ENCODE data around the gene ZKSCAN2. TPM values are rescaled to one million over a fixed set of nuclear protein-coding genes. Genes with fewer than 3 reads are reported as not detected.

ZKSCAN2 gene
- total and polyA plus RNA-seq, 2 of the 8 experiments (the other 6 are each of a cell fraction or from before 2014, with no cell fraction given), result 2.2 to 11.6 TPM

DNA sequence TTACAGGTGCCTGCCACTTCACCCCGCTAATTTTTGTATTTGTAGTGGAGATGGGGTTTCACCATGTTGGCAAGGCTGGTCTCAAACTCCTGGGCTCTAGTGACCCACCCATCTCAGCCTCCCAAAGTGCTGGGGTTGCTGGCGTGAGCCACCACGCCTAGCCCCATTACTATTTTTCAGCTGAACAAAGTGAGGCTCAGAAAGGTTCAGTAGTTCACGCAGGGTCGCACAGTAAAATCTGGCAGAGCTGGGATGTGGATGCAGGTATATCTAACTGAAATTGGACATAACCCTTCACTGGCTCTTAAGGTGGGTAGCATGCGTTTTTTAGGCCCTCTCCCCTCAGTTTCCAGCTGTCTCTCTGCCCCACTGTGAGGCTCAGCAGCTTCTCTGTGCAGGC is 33.7 kb downstream of the ZKSCAN2 start:
- Histone ChIP-seq H4K8ac (ENCODE audit: extremely low read depth, insufficient read depth, low read length) (no peak overlapping the region), H3K36me3 (ENCODE audit: control insufficient read depth in 2 of 4, insufficient read depth in 4 of 4, low read length in 3 of 4) (no peaks in the 10 kb centered on the region), H3K18ac (ENCODE audit: extremely low read depth, low read length) (no peak overlapping the region), H2AFZ (ENCODE audit: low read length) (no peak overlapping the region; the same call in 1 of the 2 replicates), H3K27ac (ENCODE audit: low read depth, low read length) (no peak overlapping the region), H3K27me3 (replicated peaks in 1 of 4; ENCODE audit: control insufficient read depth in 3 of 4, extremely low read depth in 1 of 4, insufficient read depth in 3 of 4, low read length in 3 of 4) (no peaks in the 10 kb centered on the region), H3K4me1 (replicated peaks in 1 of 4; ENCODE audit: control insufficient read depth in 3 of 4, insufficient read depth in 4 of 4, low read length in 3 of 4) (peaks cover 0 to 3% (median 2%) of the 10 kb centered on the region in 4 experiments; a peak in 3 of 7 replicates), H2BK12ac (ENCODE audit: low read depth, low read length) (peak overlapping the region; percentile 50; the same call in 1 of the 2 replicates), H2BK15ac (ENCODE audit: low read length) (no peak overlapping the region), H3K79me2 (ENCODE audit: control insufficient read depth in 1 of 2, insufficient read depth in 2 of 2, low read length in 2 of 2) (no peaks in the 10 kb centered on the region), H3K79me1 (ENCODE audit: low read depth, low read length) (no peaks in the 10 kb centered on the region), H4K91ac (replicated peaks; ENCODE audit: insufficient read length, low read length) (no peak overlapping the region), H3K4me3 (ENCODE audit: extremely low read depth in 1 of 4, insufficient read depth in 2 of 4, low read depth in 3 of 4, low read length in 4 of 4) (no peak overlapping the region), H3K23ac (ENCODE audit: insufficient read length) (no peak overlapping the region), H3K14ac (ENCODE audit: insufficient read length) (no peak overlapping the region), H2BK120ac (replicated peaks; ENCODE audit: low read depth, low read length) (no peak overlapping the region), H3K9me3 (ENCODE audit: insufficient read depth in 2 of 2, low read depth in 1 of 2, low read length in 1 of 2) (no peaks in the 10 kb centered on the region), H2BK20ac (ENCODE audit: low read length) (no peak overlapping the region), H3K4me2 (ENCODE audit: insufficient read depth in 1 of 2, low read depth in 2 of 2, low read length in 2 of 2) (no peak overlapping the region), H3K9ac (replicated peaks in 1 of 4; ENCODE audit: extremely low read depth in 1 of 4, low read depth in 3 of 4, low read length in 3 of 4) (no peak overlapping the region), H2AK5ac (ENCODE audit: low read depth, low read length) (no peak overlapping the region), H2BK5ac (ENCODE audit: low read depth, low read length) (no peak overlapping the region), H3K4ac (replicated peaks; ENCODE audit: insufficient read length, low read depth, low read length) (no peak overlapping the region), H3K23me2 (ENCODE audit: low read depth, low read length) (no peaks in the 10 kb centered on the region), H4K5ac (ENCODE audit: insufficient read length, low read depth, low read length) (no peak overlapping the region), H3K56ac (replicated peaks; ENCODE audit: insufficient read length, low read depth, low read length) (no peak overlapping the region), H4K20me1 (replicated peaks in 1 of 2; ENCODE audit: control insufficient read depth in 1 of 2, insufficient read depth in 2 of 2, low read length in 2 of 2) (no peaks in the 10 kb centered on the region)
- FAIRE-seq (no peak), DNase-seq (ENCODE audit: low read depth in 1 of 2, low spot score in 2 of 2) (no peak)
- POLR2A ChIA-PET (ENCODE audit: partially characterized antibody), result no interaction called here
- TF ChIP-seq NANOG (IDR thresholded peaks at IDR 0.05; ENCODE audit: insufficient read depth, low read depth, low read length, poor library complexity, severe bottlenecking) (no peak), CEBPB (IDR thresholded peaks at IDR 0.05; ENCODE audit: low read depth, low read length) (no peak)
- WGBS, 2 experiments (ENCODE audit: extremely low coverage in 1 of 2, insufficient coverage in 1 of 2, insufficient read length in 1 of 2, insufficient replicate concordance in 2 of 2, low coverage in 1 of 2, low lambda C conversion rate in 2 of 2, missing lambda C conversion rate in 1 of 2), result 74% methylated on average over 6 of the region's 6 CpGs; no CpG with 5 or more reads in 1 of the 2 experiments
- CTCF ChIA-PET (ENCODE audit: partially characterized antibody), result interaction anchor here (0.5 to 5.1 kb wide), 12 partner anchors 9 to 707 kb away, joined by 3 to 32 read pairs (median 3); no protein-coding TSS in a partner anchor

All from H1 (cell line).